Measurements from ENCODE around the gene STT3B. TPM values are rescaled to one million over a fixed set of nuclear protein-coding genes. Genes with fewer than 3 reads are reported as not detected.

STT3B gene
- total and polyA plus RNA-seq, 7 experiments from 2014 or later = 109 to 149 (median 131) TPM

GRCh38 chr3:31579828-31580227 lies 47.1 kb downstream of the STT3B start:
- no peak overlapping the region for H3K27ac ChIP-seq (ENCODE audit: low read depth, low read length)
- ChIA-PET POLR2A (no interaction called here), CTCF (interaction anchor here (0.6 to 1.1 kb wide), 4 partner anchors 13 to 471 kb away, joined by 3 read pairs; no protein-coding TSS in a partner anchor)
- no peaks in the 10 kb centered on the region for H3K9me3 ChIP-seq (ENCODE audit: control insufficient read depth in 2 of 3, low read length in 3 of 3)
- peaks cover 28 to 53% (median 39%) of the 10 kb centered on the region in 7 donors for H3K4me1 Mint-ChIP-seq
- H3K27me3 Mint-ChIP-seq = no peaks in the 10 kb centered on the region
- peak overlapping the region in 2 of 9 donors; percentile 55 to 77 for H3K27ac Mint-ChIP-seq
- intact Hi-C loops (cut with micrococcal nuclease) = loop anchor here in 1 of 2 donors (2.0 kb wide), 1 partner anchor 17 kb away; no protein-coding TSS in a partner anchor
- H3K4me3 Mint-ChIP-seq = peak overlapping the region in 1 of 10 donors; percentile 29
- H3K4me3 ChIP-seq (ENCODE audit: low read length) = no peak overlapping the region
- H3K36me3 ChIP-seq (ENCODE audit: control insufficient read depth in 2 of 3, insufficient read depth in 3 of 3, low read length in 3 of 3) = peaks cover 0 to 23% (median 11%) of the 10 kb centered on the region in 3 experiments
- peaks cover 0 to 7% (median 1%) of the 10 kb centered on the region in 11 donors for H3K9me3 Mint-ChIP-seq
- H3K27me3 ChIP-seq (ENCODE audit: control insufficient read depth in 2 of 2, insufficient read depth in 2 of 2, low read length in 2 of 2) = no peaks in the 10 kb centered on the region
- DNase-seq (no peak), ATAC-seq (no peak)
- peaks cover 9 to 26% of the 10 kb centered on the region in 2 donors for H3K4me1 ChIP-seq (ENCODE audit: control insufficient read depth in 2 of 2, insufficient read depth in 2 of 2, low read length in 2 of 2)
- H3K36me3 Mint-ChIP-seq = peaks cover 4 to 71% (median 57%) of the 10 kb centered on the region in 5 donors

DNA sequence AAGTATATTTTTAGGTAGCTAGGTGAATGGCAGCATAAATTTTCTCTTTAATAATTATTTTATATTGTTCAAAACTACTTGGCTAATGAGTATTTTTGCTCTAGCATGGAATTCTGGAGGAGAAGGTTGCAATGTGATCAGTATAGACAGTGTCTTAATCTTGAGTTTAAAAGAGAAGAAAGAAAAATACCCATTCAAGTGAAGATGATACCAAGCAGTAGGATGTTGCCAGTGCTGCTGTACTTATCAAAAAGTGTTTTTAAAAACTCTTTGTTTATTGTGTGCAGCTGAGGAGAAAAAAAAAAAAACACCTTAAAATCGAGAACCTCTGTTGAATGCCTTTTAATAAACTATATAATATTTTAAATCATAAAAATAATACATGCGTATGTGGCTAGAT lies 47.9 kb downstream of the STT3B start:
- DNase-seq = no peak
- Histone ChIP-seq H3K9me3 (ENCODE audit: control insufficient read depth in 2 of 3, low read length in 3 of 3) (no peaks in the 10 kb centered on the region), H3K4me3 (ENCODE audit: low read length) (no peak overlapping the region), H3K27ac (ENCODE audit: low read depth, low read length) (no peak overlapping the region), H3K27me3 (ENCODE audit: control insufficient read depth in 2 of 2, insufficient read depth in 2 of 2, low read length in 2 of 2) (no peaks in the 10 kb centered on the region), H3K4me1 (ENCODE audit: control insufficient read depth in 2 of 2, insufficient read depth in 2 of 2, low read length in 2 of 2) (peaks cover 9 to 18% of the 10 kb centered on the region in 2 donors), H3K36me3 (ENCODE audit: control insufficient read depth in 2 of 3, insufficient read depth in 3 of 3, low read length in 3 of 3) (peaks cover 0 to 23% (median 15%) of the 10 kb centered on the region in 3 experiments)
- peaks cover 0 to 10% (median 2%) of the 10 kb centered on the region in 11 donors for H3K9me3 Mint-ChIP-seq
- H3K4me1 Mint-ChIP-seq = peaks cover 31 to 53% (median 39%) of the 10 kb centered on the region in 7 donors
- peaks cover 4 to 79% (median 63%) of the 10 kb centered on the region in 5 donors for H3K36me3 Mint-ChIP-seq
- no peaks in the 10 kb centered on the region for H3K27me3 Mint-ChIP-seq
- no peak for ATAC-seq
- H3K4me3 Mint-ChIP-seq = peak overlapping the region in 3 of 10 donors; percentile 2 to 56 (median 17)
- peak overlapping the region in 2 of 9 donors; percentile 51 to 77 for H3K27ac Mint-ChIP-seq
- intact Hi-C loops (cut with micrococcal nuclease) = loop anchor here in 1 of 2 donors (2.0 kb wide), 1 partner anchor 18 kb away; no protein-coding TSS in a partner anchor
- ChIA-PET CTCF (no interaction called here), POLR2A (no interaction called here)

GRCh38 chr3:31581660-31582059 lies 48.9 kb downstream of the STT3B start:
- ChIA-PET CTCF (interaction anchor here (1.2 kb wide), 1 partner anchor 31 kb away, joined by 5 read pairs; no protein-coding TSS in a partner anchor), POLR2A (interaction anchor here (0.7 kb wide), 1 partner anchor 424 kb away, joined by 3 read pairs; no protein-coding TSS in a partner anchor)
- DNase-seq (no peak), ATAC-seq (no peak)
- Mint-ChIP-seq H3K27ac (peak overlapping the region in 5 of 9 donors; percentile 27 to 82 (median 60)), H3K27me3 (no peaks in the 10 kb centered on the region), H3K36me3 (peaks cover 4 to 85% (median 70%) of the 10 kb centered on the region in 5 donors), H3K4me3 (peak overlapping the region in 6 of 10 donors; percentile 7 to 57 (median 38)), H3K9me3 (peaks cover 0 to 13% (median 2%) of the 10 kb centered on the region in 11 donors), H3K4me1 (peaks cover 39 to 63% (median 42%) of the 10 kb centered on the region in 7 donors)
- Histone ChIP-seq H3K9me3 (ENCODE audit: control insufficient read depth in 2 of 3, low read length in 3 of 3) (no peaks in the 10 kb centered on the region), H3K36me3 (ENCODE audit: control insufficient read depth in 2 of 3, insufficient read depth in 3 of 3, low read length in 3 of 3) (peaks cover 0 to 23% (median 17%) of the 10 kb centered on the region in 3 experiments), H3K27ac (ENCODE audit: low read depth, low read length) (no peak overlapping the region), H3K4me1 (ENCODE audit: control insufficient read depth in 2 of 2, insufficient read depth in 2 of 2, low read length in 2 of 2) (peaks cover 9 to 17% of the 10 kb centered on the region in 2 donors), H3K27me3 (ENCODE audit: control insufficient read depth in 2 of 2, insufficient read depth in 2 of 2, low read length in 2 of 2) (no peaks in the 10 kb centered on the region), H3K4me3 (ENCODE audit: low read length) (no peak overlapping the region)
- intact Hi-C loops (cut with micrococcal nuclease) = loop anchor here in 1 of 2 donors (2.0 kb wide), 1 partner anchor 19 kb away; no protein-coding TSS in a partner anchor

GRCh38 chr3:31589228-31589627 lies 56.5 kb downstream of the STT3B start:
- Histone ChIP-seq H3K4me1 (ENCODE audit: control insufficient read depth in 2 of 2, insufficient read depth in 2 of 2, low read length in 2 of 2) (peaks cover 0 to 3% of the 10 kb centered on the region in 2 donors), H3K36me3 (ENCODE audit: control insufficient read depth in 2 of 3, insufficient read depth in 3 of 3, low read length in 3 of 3) (peaks cover 12 to 49% (median 38%) of the 10 kb centered on the region in 3 experiments), H3K9me3 (ENCODE audit: control insufficient read depth in 2 of 3, low read length in 3 of 3) (peaks cover 0 to 17% (median 7%) of the 10 kb centered on the region in 3 experiments), H3K27me3 (ENCODE audit: control insufficient read depth in 2 of 2, insufficient read depth in 2 of 2, low read length in 2 of 2) (no peaks in the 10 kb centered on the region), H3K4me3 (ENCODE audit: low read length) (no peak overlapping the region), H3K27ac (ENCODE audit: low read depth, low read length) (no peak overlapping the region)
- Mint-ChIP-seq H3K27me3 (no peaks in the 10 kb centered on the region), H3K27ac (no peak overlapping the region), H3K4me3 (peak overlapping the region in 1 of 10 donors; percentile 8), H3K36me3 (peaks cover 42 to 99% (median 95%) of the 10 kb centered on the region in 5 donors), H3K4me1 (peaks cover 20 to 70% (median 50%) of the 10 kb centered on the region in 7 donors), H3K9me3 (peaks cover 4 to 79% (median 26%) of the 10 kb centered on the region in 11 donors)
- ATAC-seq = no peak
- DNase-seq = no peak
- intact Hi-C loops (cut with micrococcal nuclease) = loop anchor here in 1 of 2 donors (2.0 kb wide), 1 partner anchor 14 kb away; no protein-coding TSS in a partner anchor
- POLR2A ChIA-PET = no interaction called here
- CTCF ChIA-PET = no interaction called here

DNA sequence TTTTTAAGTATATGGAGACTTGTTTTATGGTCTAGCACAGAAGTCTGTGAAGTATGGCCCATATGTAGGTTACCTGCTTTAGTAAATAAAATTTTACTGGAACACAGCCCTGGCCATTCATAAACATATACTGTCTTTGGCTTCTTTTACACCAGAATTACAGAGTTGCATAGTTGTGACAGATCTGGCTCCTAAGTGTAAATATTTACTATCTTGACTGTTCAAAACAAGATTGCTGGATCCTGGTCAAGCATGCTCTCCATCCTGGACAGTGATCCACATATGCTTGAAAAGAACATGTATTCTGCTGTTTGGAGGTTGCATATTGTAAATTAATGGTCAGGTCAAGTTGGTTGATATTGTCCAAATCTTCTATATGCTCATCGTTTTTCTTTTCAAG lies 57.9 kb downstream of the STT3B start:
- ChIA-PET POLR2A (no interaction called here), CTCF (no interaction called here)
- DNase-seq (no peak), ATAC-seq (no peak)
- Mint-ChIP-seq H3K27me3 (no peaks in the 10 kb centered on the region), H3K4me3 (no peak overlapping the region), H3K4me1 (peaks cover 29 to 78% (median 56%) of the 10 kb centered on the region in 7 donors), H3K27ac (no peak overlapping the region), H3K9me3 (peaks cover 4 to 72% (median 25%) of the 10 kb centered on the region in 11 donors), H3K36me3 (peaks cover 52 to 100% (median 98%) of the 10 kb centered on the region in 5 donors)
- intact Hi-C loops (cut with micrococcal nuclease) = loop anchor here (2.0 to 5.0 kb wide), 3 partner anchors 14 to 47 kb away; no protein-coding TSS in a partner anchor
- peaks cover 0 to 3% of the 10 kb centered on the region in 2 donors for H3K4me1 ChIP-seq (ENCODE audit: control insufficient read depth in 2 of 2, insufficient read depth in 2 of 2, low read length in 2 of 2)
- peaks cover 15 to 60% (median 33%) of the 10 kb centered on the region in 3 experiments for H3K36me3 ChIP-seq (ENCODE audit: control insufficient read depth in 2 of 3, insufficient read depth in 3 of 3, low read length in 3 of 3)
- peaks cover 0 to 17% (median 7%) of the 10 kb centered on the region in 3 experiments for H3K9me3 ChIP-seq (ENCODE audit: control insufficient read depth in 2 of 3, low read length in 3 of 3)
- H3K27me3 ChIP-seq (ENCODE audit: control insufficient read depth in 2 of 2, insufficient read depth in 2 of 2, low read length in 2 of 2) = no peaks in the 10 kb centered on the region
- H3K4me3 ChIP-seq (ENCODE audit: low read length) = no peak overlapping the region
- H3K27ac ChIP-seq (ENCODE audit: low read depth, low read length) = no peak overlapping the region

- Histone ChIP-seq H3K27me3 (ENCODE audit: control insufficient read depth in 2 of 2, insufficient read depth in 2 of 2, low read length in 2 of 2) (no peaks in the 10 kb centered on the region), H3K9me3 (ENCODE audit: control insufficient read depth in 2 of 3, low read length in 3 of 3) (peaks cover 0 to 17% (median 7%) of the 10 kb centered on the region in 3 experiments), H3K27ac (ENCODE audit: low read depth, low read length) (no peak overlapping the region), H3K4me3 (ENCODE audit: low read length) (no peak overlapping the region), H3K4me1 (ENCODE audit: control insufficient read depth in 2 of 2, insufficient read depth in 2 of 2, low read length in 2 of 2) (peaks cover 0 to 4% of the 10 kb centered on the region in 2 donors), H3K36me3 (ENCODE audit: control insufficient read depth in 2 of 3, insufficient read depth in 3 of 3, low read length in 3 of 3) (peaks cover 15 to 62% (median 31%) of the 10 kb centered on the region in 3 experiments)
- DNase-seq = no peak
- ATAC-seq = no peak
- Mint-ChIP-seq H3K27ac (peak overlapping the region in 1 of 9 donors; percentile 67), H3K27me3 (no peaks in the 10 kb centered on the region), H3K9me3 (peaks cover 4 to 65% (median 25%) of the 10 kb centered on the region in 11 donors), H3K4me3 (peak overlapping the region in 5 of 10 donors; percentile 40 to 67 (median 50)), H3K4me1 (peaks cover 34 to 70% (median 52%) of the 10 kb centered on the region in 7 donors), H3K36me3 (peaks cover 52 to 86% (median 84%) of the 10 kb centered on the region in 5 donors)
- ChIA-PET CTCF (no interaction called here), POLR2A (no interaction called here)
- intact Hi-C loops (cut with micrococcal nuclease) = loop anchor here in 1 of 2 donors (5.0 kb wide), 2 partner anchors 40 to 45 kb away; no protein-coding TSS in a partner anchor
Observed at GRCh38 chr3:31592764-31593163, 60.0 kb downstream of the STT3B start.
